Lower leg skin (tissue), 4 donors: ENCODE results near the gene GNLY. TPM values are rescaled to one million over a fixed set of nuclear protein-coding genes. Genes with fewer than 3 reads are reported as not detected.

Experiments
- DNase-seq, 2 donors: peaks; one replicate each; pipeline ENCODE4 v3.0.0-alpha.2; 2019; ENCODE audit warnings: low spot score in 2 of 2
- H3K4me3 ChIP-seq: fragments of 200-600 bp; sonication (generic); 2 replicates; pipeline ENCODE4 v1.5.1; 2017; ENCODE audit warnings: mild to moderate bottlenecking, low read depth; ENCODE audit not compliant: poor library complexity, severe bottlenecking
- POLR2A ChIP-seq, 2 donors: fragments of 450-650 bp; IDR thresholded peaks; one replicate each; pipeline ENCODE4 v1.6.1; 2016 to 2017; ENCODE audit warnings: antibody characterized with exemption in 2 of 2, mild to moderate bottlenecking in 1 of 2, moderate library complexity in 1 of 2
- WGBS, 2 donors: methylation state at CpG; one replicate each; pipeline ENCODE4 v1.1.5; 2018; 5-methylcytosine and 5-hydroxymethylcytosine counted together
- intact Hi-C: fragments of 100-400 bp; cut with DNase I; formaldehyde crosslinking; loops from one replicate; pipeline ENCODE4 v1.15.0; 2023; ENCODE audit warnings: low total_unique reads
- total RNA-seq, 4 donors: library from RNA; depleted of rRNA; stranded (reverse); fragments of >200 nt; gene quantifications; one replicate each; pipeline ENCODE4 v1.1.0, GENCODE V29; 2016
- TF ChIP-seq, protein P1 (sequence below), 3 donors: fragments of 450-650 bp; IDR thresholded peaks; one replicate each; pipeline ENCODE4 v1.5.1; 2016; ENCODE audit warnings: antibody characterized with exemption in 3 of 3, mild to moderate bottlenecking in 3 of 3, moderate library complexity in 2 of 3

Gene GNLY
- total RNA-seq, 4 donors from 2014 or later: 0.42 to 3.6 (median 1.3) TPM; not detected in 1

DNA sequence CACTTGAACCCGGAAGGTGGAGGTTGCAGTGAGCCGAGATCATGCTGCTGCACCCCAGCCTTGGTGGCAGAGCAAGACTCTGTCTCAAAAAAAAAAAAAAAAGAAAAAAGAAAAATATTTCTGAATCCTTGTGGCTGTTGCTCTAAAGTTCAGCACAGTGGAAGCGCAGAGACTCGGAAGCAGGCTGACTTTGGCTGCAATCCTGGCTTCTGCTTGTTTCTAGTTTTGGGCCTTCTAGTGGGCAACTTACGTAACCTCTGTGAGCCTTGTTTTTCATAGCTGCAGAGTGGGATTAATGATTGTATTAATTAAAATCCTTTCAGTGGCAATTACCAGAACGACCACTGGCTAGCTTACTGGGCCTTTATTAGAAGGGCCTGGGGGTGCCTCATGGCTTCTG, 28.4 kb downstream of the GNLY start:
- peak in 1 of 2 donors; percentile 40 for DNase-seq
- intact Hi-C loops: no loop called here
- no peak for TF ChIP-seq POLR2A (IDR thresholded peaks at IDR 0.05)
- TF ChIP-seq, protein P1, sequence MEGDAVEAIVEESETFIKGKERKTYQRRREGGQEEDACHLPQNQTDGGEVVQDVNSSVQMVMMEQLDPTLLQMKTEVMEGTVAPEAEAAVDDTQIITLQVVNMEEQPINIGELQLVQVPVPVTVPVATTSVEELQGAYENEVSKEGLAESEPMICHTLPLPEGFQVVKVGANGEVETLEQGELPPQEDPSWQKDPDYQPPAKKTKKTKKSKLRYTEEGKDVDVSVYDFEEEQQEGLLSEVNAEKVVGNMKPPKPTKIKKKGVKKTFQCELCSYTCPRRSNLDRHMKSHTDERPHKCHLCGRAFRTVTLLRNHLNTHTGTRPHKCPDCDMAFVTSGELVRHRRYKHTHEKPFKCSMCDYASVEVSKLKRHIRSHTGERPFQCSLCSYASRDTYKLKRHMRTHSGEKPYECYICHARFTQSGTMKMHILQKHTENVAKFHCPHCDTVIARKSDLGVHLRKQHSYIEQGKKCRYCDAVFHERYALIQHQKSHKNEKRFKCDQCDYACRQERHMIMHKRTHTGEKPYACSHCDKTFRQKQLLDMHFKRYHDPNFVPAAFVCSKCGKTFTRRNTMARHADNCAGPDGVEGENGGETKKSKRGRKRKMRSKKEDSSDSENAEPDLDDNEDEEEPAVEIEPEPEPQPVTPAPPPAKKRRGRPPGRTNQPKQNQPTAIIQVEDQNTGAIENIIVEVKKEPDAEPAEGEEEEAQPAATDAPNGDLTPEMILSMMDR (IDR thresholded peaks at IDR 0.05): no peak
- no peak overlapping the region for H3K4me3 ChIP-seq
- WGBS, 2 donors: 89 to 91% methylated on average over 6 of the region's 6 CpGs

DNA sequence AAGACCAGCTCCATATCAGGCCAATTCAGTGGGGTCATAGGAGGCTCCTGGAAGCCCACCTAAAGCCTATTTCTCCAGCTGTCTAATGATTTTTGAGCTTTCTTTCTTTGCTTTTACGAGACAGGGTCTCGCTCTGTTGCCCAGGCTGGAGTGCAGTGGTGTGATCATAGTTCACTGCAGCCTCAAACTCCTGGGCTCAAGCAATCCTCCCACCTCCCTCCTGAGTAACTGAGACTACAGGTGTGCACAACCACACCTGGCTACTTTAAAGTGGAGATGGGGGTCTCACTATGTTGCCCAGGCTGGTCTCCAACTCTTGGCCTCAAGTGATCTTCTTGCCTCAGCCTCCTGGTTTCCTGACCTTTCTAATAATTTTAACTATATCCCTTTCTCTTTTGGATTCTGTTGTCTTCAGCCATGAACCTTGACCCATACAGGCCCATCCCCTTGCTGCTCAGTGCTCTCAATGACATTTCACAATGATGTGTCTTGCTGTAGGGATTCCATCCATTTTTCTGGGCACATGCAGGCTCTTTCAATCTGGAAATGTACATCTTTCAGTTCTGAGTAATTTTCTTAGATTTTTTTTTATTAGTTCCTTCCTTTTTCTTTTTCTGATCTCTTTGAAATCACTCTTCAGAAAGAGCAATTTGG, 29.7 kb downstream of the GNLY start:
- WGBS, 2 donors: 96 to 97% methylated on average over 2 of the region's 2 CpGs
- peak in 1 of 2 donors; percentile 31 for DNase-seq
- intact Hi-C loops: no loop called here

DNA sequence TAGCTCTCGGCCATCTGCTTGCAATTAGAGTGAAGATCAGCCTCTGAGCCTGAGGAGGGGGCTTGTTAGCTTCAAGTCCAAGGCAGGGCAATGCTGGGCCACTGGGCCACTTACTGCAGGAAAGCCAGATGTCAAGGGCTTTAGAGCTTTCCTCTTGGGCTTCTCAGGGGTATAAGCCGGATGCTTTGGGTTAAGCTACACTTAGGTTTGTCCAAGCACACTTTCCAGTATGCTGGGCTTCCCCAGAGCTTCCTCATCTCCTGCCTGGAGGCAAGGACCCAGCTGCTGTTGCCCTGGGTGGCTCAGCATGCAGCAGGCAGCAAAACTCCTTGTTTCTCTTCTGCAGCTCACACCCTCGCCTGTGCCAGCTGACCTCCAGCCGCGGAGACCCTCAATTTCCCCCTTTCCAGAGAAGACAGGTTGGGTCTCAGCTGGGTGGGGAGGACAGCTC, 30.6 kb downstream of the GNLY start:
- intact Hi-C loops: no loop called here
- no peak overlapping the region for H3K4me3 ChIP-seq
- WGBS, 2 donors: 72 to 74% methylated on average over 5 of the region's 5 CpGs
- DNase-seq: peak in 1 of 2 donors; percentile 80
- no peak for TF ChIP-seq POLR2A (IDR thresholded peaks at IDR 0.05)
- TF ChIP-seq, protein P1 (IDR thresholded peaks at IDR 0.05): no peak

More for the DNA sequence above, 29.7 kb downstream of the GNLY start:
- no peak overlapping the region for H3K4me3 ChIP-seq
- no peak for TF ChIP-seq POLR2A (IDR thresholded peaks at IDR 0.05)
- TF ChIP-seq, protein P1 (IDR thresholded peaks at IDR 0.05): no peak

DNA sequence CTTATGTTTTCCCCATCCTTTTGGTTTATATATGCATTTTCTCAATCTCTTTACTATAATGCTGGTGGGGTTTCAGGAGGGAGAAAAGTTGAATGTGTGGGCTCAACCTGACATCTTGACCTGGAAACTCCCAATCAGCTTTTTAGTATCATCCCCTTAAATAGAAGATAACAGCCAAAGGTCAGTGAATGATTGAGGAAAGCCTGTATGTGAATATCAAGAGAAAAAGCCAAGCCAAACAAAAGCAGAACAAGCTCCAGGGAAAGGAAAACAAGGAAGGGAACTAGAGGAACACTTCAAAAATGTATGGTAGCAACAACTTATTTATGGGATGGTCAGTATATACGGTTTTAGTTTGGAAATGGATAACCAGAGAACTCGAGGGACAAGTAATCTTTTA, 31.3 kb downstream of the GNLY start:
- intact Hi-C loops: no loop called here
- 66 to 70% methylated on average over 2 of the region's 2 CpGs for WGBS, 2 donors
- DNase-seq: no peak
- H3K4me3 ChIP-seq: no peak overlapping the region
- TF ChIP-seq, protein P1 (IDR thresholded peaks at IDR 0.05): no peak
- no peak for TF ChIP-seq POLR2A (IDR thresholded peaks at IDR 0.05)

DNA sequence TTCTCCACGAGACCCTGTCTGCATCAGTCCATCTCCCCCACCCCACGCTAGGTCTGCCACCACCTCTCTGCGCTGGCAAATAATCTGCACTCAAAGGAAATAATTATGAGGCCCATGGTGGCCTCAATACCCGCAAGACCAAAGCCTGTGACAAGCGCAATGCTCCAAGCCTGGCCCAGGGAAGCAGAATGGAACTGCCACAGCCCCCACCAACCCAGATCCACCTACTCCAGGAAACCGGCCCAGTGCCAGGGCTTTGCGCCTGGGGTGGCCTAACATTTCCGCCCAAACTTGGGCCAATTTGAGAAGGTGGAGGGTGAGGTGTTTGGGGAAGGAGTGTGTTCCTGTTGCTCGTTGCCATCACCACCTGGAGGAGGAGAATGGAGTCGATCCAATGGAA, 33.6 kb downstream of the GNLY start:
- TF ChIP-seq POLR2A (IDR thresholded peaks at IDR 0.05): no peak
- TF ChIP-seq, protein P1 (IDR thresholded peaks at IDR 0.05): no peak
- DNase-seq: no peak
- 64 to 72% methylated on average over 10 of the region's 10 CpGs for WGBS, 2 donors
- intact Hi-C loops: loop anchor here (2.0 kb wide), 1 partner anchor 87 kb away; no protein-coding TSS in a partner anchor
- no peak overlapping the region for H3K4me3 ChIP-seq
